Measurements from ENCODE around the gene CUX1. TPM values are rescaled to one million over a fixed set of nuclear protein-coding genes. Genes with fewer than 3 reads are reported as not detected.
A peak's percentile ranks its signal among the peaks of the same experiment; 100 is the strongest.

The CUX1 gene
- total and polyA plus RNA-seq, 2 of the 13 experiments (the other 11 are each of a cell fraction or from before 2014, with no cell fraction given) = 13.7 to 14.9 TPM

GRCh38 chr7:102286237-102287110, 469.0 kb downstream of the CUX1 start, which contains the start of gene SH2B2 (continued):
- TF ChIP-seq ZNF770 (CRISPR knock-in tag; IDR thresholded peaks at IDR 0.05) = peak; percentile 45; the same call in 1 of the 2 replicates
- TF ChIP-seq SAFB2 (CRISPR knock-in tag; IDR thresholded peaks at IDR 0.05; ENCODE audit: borderline replicate concordance, low read depth) = no peak
- TF ChIP-seq PRMT3 (CRISPR knock-in tag; IDR thresholded peaks at IDR 0.05; ENCODE audit: borderline replicate concordance, low read depth) = no peak
- TF ChIP-seq ZC3H13 (CRISPR knock-in tag; IDR thresholded peaks at IDR 0.05) = 0 out of 2 replicates have a peak, but pooled peaks have one; percentile 4
- no peak for TF ChIP-seq ZNF556 (CRISPR knock-in tag; IDR thresholded peaks at IDR 0.05; ENCODE audit: borderline replicate concordance)
- TF ChIP-seq SOX6 (IDR thresholded peaks at IDR 0.05) = no peak
- peak; percentile 76 for TF ChIP-seq SOX6 (CRISPR knock-in tag; IDR thresholded peaks at IDR 0.05)
- no peak for TF ChIP-seq SP4 (CRISPR knock-in tag; IDR thresholded peaks at IDR 0.05)
- TF ChIP-seq SKI (IDR thresholded peaks at IDR 0.05; ENCODE audit: partially characterized antibody) = no peak
- TF ChIP-seq IRF1 (CRISPR knock-in tag; IDR thresholded peaks at IDR 0.05; ENCODE audit: low read depth) = no peak
- no peak for TF ChIP-seq ZNF839 (CRISPR knock-in tag; IDR thresholded peaks at IDR 0.05; ENCODE audit: borderline replicate concordance)
- no peak for TF ChIP-seq GPN1 (CRISPR knock-in tag; IDR thresholded peaks at IDR 0.05; ENCODE audit: borderline replicate concordance)
- 0 out of 2 replicates have a peak, but pooled peaks have one; percentile 18 for TF ChIP-seq ZNF343 (CRISPR knock-in tag; IDR thresholded peaks at IDR 0.05)
- TF ChIP-seq ZNF720 (CRISPR knock-in tag; IDR thresholded peaks at IDR 0.05) = no peak
- TF ChIP-seq NRL (CRISPR knock-in tag; IDR thresholded peaks at IDR 0.05; ENCODE audit: borderline replicate concordance) = peak; percentile 21
- TF ChIP-seq MAFG (CRISPR knock-in tag; IDR thresholded peaks at IDR 0.05) = no peak
- TF ChIP-seq TFAP4 (IDR thresholded peaks at IDR 0.05; ENCODE audit: borderline replicate concordance, low read depth) = peak; percentile 11; the same call in 1 of the 2 replicates
- TF ChIP-seq ZNF282 (IDR thresholded peaks at IDR 0.05; ENCODE audit: partially characterized antibody) = no peak
- no peak for TF ChIP-seq SRSF1 (optimal IDR thresholded peaks at IDR 0.05; ENCODE audit: low read depth, low read length)
- no peak for TF ChIP-seq ZNF775 (CRISPR knock-in tag; IDR thresholded peaks at IDR 0.05; ENCODE audit: borderline replicate concordance)
- no peak; the same call in 1 of the 2 replicates for TF ChIP-seq AKAP8 (CRISPR knock-in tag; IDR thresholded peaks at IDR 0.05)
- no peak; the same call in 1 of the 2 replicates for TF ChIP-seq ZNF572 (CRISPR knock-in tag; IDR thresholded peaks at IDR 0.05)
- no peak for TF ChIP-seq KLF12 (CRISPR knock-in tag; IDR thresholded peaks at IDR 0.05; ENCODE audit: borderline replicate concordance)
- TF ChIP-seq FOXA3 (CRISPR knock-in tag; IDR thresholded peaks at IDR 0.05) = 0 out of 2 replicates have a peak, but pooled peaks have one; percentile 16
- no peak for TF ChIP-seq HIC2 (CRISPR knock-in tag; IDR thresholded peaks at IDR 0.05; ENCODE audit: low read depth)
